Endodermal cell (in vitro differentiated cells): ENCODE measurements around the gene MTG2. TPM values are rescaled to one million over a fixed set of nuclear protein-coding genes. Genes with fewer than 3 reads are reported as not detected.

ENCODE experiments used
- DNase-seq: peaks from one replicate; pipeline ENCODE4 v3.0.0-alpha.2; 2017
- H3K27ac ChIP-seq: 2 replicates; pipeline ENCODE4 v1.5.1; 2013; ENCODE audit warnings: mild to moderate bottlenecking, low read depth, low read length, moderate library complexity
- H3K27me3 ChIP-seq: 2 replicates; pipeline ENCODE4 v1.6.1; 2013; ENCODE audit warnings: mild to moderate bottlenecking, low read length, moderate library complexity; ENCODE audit not compliant: insufficient read depth, control insufficient read depth, poor library complexity, severe bottlenecking
- H3K36me3 ChIP-seq: 2 replicates; pipeline ENCODE4 v1.7.0; 2013; ENCODE audit warnings: mild to moderate bottlenecking, low read length, moderate library complexity; ENCODE audit not compliant: control insufficient read depth, insufficient read depth
- H3K4me1 ChIP-seq: one replicate; pipeline ENCODE4 v1.7.0; 2013; ENCODE audit warnings: low read length; ENCODE audit not compliant: control insufficient read depth, insufficient read depth
- H3K4me3 ChIP-seq: 2 replicates; pipeline ENCODE4 v1.5.1; 2013; ENCODE audit warnings: mild to moderate bottlenecking, low read length, moderate library complexity
- H3K9ac ChIP-seq: 2 replicates; pipeline ENCODE4 v1.6.1; 2013; ENCODE audit warnings: mild to moderate bottlenecking, low read length, moderate library complexity; ENCODE audit not compliant: poor library complexity, severe bottlenecking; ENCODE audit errors: extremely low read depth
- H3K9me3 ChIP-seq: 2 replicates; pipeline ENCODE4 v1.6.1; 2013; ENCODE audit warnings: mild to moderate bottlenecking, low read length, moderate library complexity; ENCODE audit not compliant: control insufficient read depth
- H3K27ac Mint-ChIP-seq: 2 replicates; pipeline ENCODE4 v1.8.0; 2020; ENCODE audit warnings: mixed read lengths
- H3K27me3 Mint-ChIP-seq: 2 replicates; pipeline ENCODE4 v1.8.0; 2021; ENCODE audit warnings: mild to moderate bottlenecking, mixed read lengths; ENCODE audit not compliant: insufficient read depth
- H3K36me3 Mint-ChIP-seq: 2 replicates; pipeline ENCODE4 v1.8.0; 2020; ENCODE audit warnings: low read depth, mixed read lengths
- H3K4me1 Mint-ChIP-seq: 2 replicates; pipeline ENCODE4 v1.8.0; 2020; ENCODE audit warnings: mixed read lengths
- H3K4me3 Mint-ChIP-seq: 2 replicates; pipeline ENCODE4 v1.8.0; 2020; ENCODE audit warnings: mild to moderate bottlenecking, moderate library complexity, mixed read lengths
- H3K9me3 Mint-ChIP-seq: 2 replicates; pipeline ENCODE4 v1.8.0; 2020; ENCODE audit warnings: mild to moderate bottlenecking, mixed read lengths
- WGBS, 2 experiments: methylation state at CpG; one replicate each; pipeline versions ENCODE4 v1.1.5 to v1.1.7; 2013; ENCODE audit warnings: missing lambda C conversion rate in 2 of 2, mixed read lengths in 1 of 2; ENCODE audit not compliant: insufficient coverage in 1 of 2, insufficient read length in 1 of 2; 5-methylcytosine and 5-hydroxymethylcytosine counted together
- total RNA-seq, 2 donors: library from RNA; stranded (reverse); fragmentation: NEBNext Ultra II Directional in 1 of 2; extraction: Animal tissue kit (Norgen Biotek cat#: 25700) in 1 of 2; gene quantifications; 2 replicates in 1 of 2; 3 replicates in 1 of 2; pipeline ENCODE4 v1.2.1, GENCODE V29; 2021
- TF ChIP-seq, protein P1 (sequence below): fragments of 200-600 bp; sonication (generic); conservative IDR thresholded peaks from 2 replicates; pipeline ENCODE4 v1.5.0; 2021; ENCODE audit warnings: antibody characterized with exemption, mild to moderate bottlenecking

The MTG2 gene
- total RNA-seq, 2 donors from 2014 or later, result 28.2 to 29.6 TPM

DNA sequence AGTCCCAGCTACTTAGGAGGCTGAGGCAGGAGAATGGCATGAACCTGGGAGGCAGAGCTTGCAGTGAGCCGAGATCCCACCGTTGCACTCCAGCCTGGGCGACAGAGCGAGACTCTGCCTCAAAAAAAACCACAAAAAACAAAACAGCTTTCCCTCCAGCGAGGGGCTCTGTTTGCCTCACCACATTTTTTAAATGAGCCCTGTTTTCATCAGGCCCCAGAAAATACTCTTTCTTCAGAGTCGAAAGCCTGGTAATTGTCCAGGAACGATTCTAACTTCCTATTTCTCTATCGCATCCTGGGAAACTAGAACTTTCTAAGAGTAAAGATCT, 12.2 kb downstream of the MTG2 start:
- Histone ChIP-seq H3K4me1 (no peaks in the 10 kb centered on the region), H3K9me3 (no peaks in the 10 kb centered on the region), H3K36me3 (peaks cover 42% of the 10 kb centered on the region), H3K27me3 (no peaks in the 10 kb centered on the region), H3K27ac (no peak overlapping the region), H3K9ac (no peak overlapping the region), H3K4me3 (no peak overlapping the region)
- TF ChIP-seq, protein P1, sequence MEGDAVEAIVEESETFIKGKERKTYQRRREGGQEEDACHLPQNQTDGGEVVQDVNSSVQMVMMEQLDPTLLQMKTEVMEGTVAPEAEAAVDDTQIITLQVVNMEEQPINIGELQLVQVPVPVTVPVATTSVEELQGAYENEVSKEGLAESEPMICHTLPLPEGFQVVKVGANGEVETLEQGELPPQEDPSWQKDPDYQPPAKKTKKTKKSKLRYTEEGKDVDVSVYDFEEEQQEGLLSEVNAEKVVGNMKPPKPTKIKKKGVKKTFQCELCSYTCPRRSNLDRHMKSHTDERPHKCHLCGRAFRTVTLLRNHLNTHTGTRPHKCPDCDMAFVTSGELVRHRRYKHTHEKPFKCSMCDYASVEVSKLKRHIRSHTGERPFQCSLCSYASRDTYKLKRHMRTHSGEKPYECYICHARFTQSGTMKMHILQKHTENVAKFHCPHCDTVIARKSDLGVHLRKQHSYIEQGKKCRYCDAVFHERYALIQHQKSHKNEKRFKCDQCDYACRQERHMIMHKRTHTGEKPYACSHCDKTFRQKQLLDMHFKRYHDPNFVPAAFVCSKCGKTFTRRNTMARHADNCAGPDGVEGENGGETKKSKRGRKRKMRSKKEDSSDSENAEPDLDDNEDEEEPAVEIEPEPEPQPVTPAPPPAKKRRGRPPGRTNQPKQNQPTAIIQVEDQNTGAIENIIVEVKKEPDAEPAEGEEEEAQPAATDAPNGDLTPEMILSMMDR, result no peak
- Mint-ChIP-seq H3K9me3 (no peaks in the 10 kb centered on the region), H3K4me3 (no peak overlapping the region), H3K27ac (no peak overlapping the region), H3K36me3 (peaks cover 30% of the 10 kb centered on the region), H3K4me1 (no peaks in the 10 kb centered on the region), H3K27me3 (no peaks in the 10 kb centered on the region)
- WGBS, 2 experiments, result 82 to 90% methylated on average over 6 to 8 of the region's 8 CpGs
- DNase-seq, result no peak

DNA sequence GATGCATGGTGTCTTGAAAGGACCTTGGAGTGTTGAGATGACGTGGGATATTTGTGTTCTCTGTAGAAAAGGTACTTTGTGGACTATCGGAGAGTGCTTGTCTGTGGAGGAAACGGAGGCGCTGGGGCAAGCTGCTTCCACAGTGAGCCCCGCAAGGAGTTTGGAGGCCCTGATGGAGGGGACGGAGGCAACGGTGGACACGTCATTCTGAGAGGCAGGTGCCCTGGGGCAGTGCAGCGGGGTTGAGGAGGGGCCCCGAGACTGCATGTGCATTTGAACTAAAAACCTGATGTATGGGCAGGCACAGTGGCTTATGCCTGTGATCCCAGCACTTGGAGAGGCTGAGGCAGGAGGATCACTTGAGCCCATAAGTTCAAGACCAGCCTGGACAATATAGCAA, 12.9 kb downstream of the MTG2 start:
- Mint-ChIP-seq H3K27me3 (no peaks in the 10 kb centered on the region), H3K4me1 (no peaks in the 10 kb centered on the region), H3K27ac (no peak overlapping the region), H3K36me3 (peaks cover 35% of the 10 kb centered on the region), H3K4me3 (no peak overlapping the region), H3K9me3 (no peaks in the 10 kb centered on the region)
- no peak for DNase-seq
- H3K4me1 ChIP-seq, result no peaks in the 10 kb centered on the region
- H3K4me3 ChIP-seq, result no peak overlapping the region
- H3K9ac ChIP-seq, result no peak overlapping the region
- H3K36me3 ChIP-seq, result peaks cover 46% of the 10 kb centered on the region
- H3K27me3 ChIP-seq, result no peaks in the 10 kb centered on the region
- TF ChIP-seq, protein P1, result no peak
- 96 to 97% methylated on average over 8 to 10 of the region's 10 CpGs for WGBS, 2 experiments
- H3K9me3 ChIP-seq, result no peaks in the 10 kb centered on the region
- no peak overlapping the region for H3K27ac ChIP-seq

DNA sequence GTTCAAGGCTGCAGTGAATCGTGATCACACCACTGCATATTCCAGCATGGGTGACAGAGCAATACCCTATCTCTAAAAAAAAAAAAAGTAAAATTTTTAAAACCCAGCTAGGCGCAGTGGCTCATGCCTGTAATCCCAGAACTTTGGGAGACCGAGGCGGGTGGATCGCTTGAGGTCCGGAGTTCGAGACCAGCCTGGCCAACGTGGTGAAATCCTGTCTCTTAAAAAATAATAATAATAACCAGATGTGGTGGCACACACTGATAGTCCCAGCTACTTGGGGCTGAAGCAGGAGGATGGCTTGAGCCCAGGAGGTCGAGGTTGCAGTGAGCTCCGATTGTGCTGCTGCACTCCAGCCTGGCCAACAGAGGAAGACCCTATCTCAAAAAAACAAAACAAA, 13.5 kb downstream of the MTG2 start:
- H3K36me3 ChIP-seq, result peaks cover 48% of the 10 kb centered on the region
- H3K9me3 ChIP-seq, result no peaks in the 10 kb centered on the region
- H3K4me3 ChIP-seq, result no peak overlapping the region
- Mint-ChIP-seq H3K4me1 (no peaks in the 10 kb centered on the region), H3K36me3 (peaks cover 40% of the 10 kb centered on the region), H3K27me3 (no peaks in the 10 kb centered on the region), H3K27ac (no peak overlapping the region), H3K4me3 (no peak overlapping the region), H3K9me3 (no peaks in the 10 kb centered on the region)
- H3K27me3 ChIP-seq, result no peaks in the 10 kb centered on the region
- no peaks in the 10 kb centered on the region for H3K4me1 ChIP-seq
- no peak for DNase-seq
- TF ChIP-seq, protein P1, result no peak
- H3K9ac ChIP-seq, result no peak overlapping the region
- WGBS, 2 experiments, result 91 to 100% methylated on average over 6 to 10 of the region's 10 CpGs
- no peak overlapping the region for H3K27ac ChIP-seq
